Lung (tissue), 12 donors: Measurements from ENCODE around the gene FAM83E. TPM values are rescaled to one million over a fixed set of nuclear protein-coding genes. Genes with fewer than 3 reads are reported as not detected.

Experiments
- ATAC-seq: fragments of 200-7000 bp; cut with Tn5 transposase; one replicate; pipeline ENCODE4 v1.9.1; 2020; ENCODE audit warnings: moderate number of reproducible peaks; ENCODE audit not compliant: insufficient read depth, low FRiP score
- DNase-seq, 3 donors: peaks; one replicate each; pipeline ENCODE4 v3.0.0-alpha.2; 2013 to 2017
- H3K27ac ChIP-seq, 2 donors: one replicate each; pipeline ENCODE4 v1.5.1; 2013; ENCODE audit warnings: mild to moderate bottlenecking in 2 of 2, moderate library complexity in 2 of 2, control low read depth in 1 of 2, inconsistent platforms in 1 of 2, low read depth in 1 of 2, low read length in 1 of 2
- H3K27me3 ChIP-seq, 3 donors: one replicate each; pipeline ENCODE4 v1.5.1; 2013; ENCODE audit warnings: low read length in 2 of 3; ENCODE audit not compliant: control insufficient read depth in 3 of 3, insufficient read depth in 3 of 3
- H3K36me3 ChIP-seq, 4 donors: one replicate each; pipeline ENCODE4 v1.5.1; 2013; ENCODE audit warnings: low read length in 4 of 4, mild to moderate bottlenecking in 1 of 4, moderate library complexity in 1 of 4; ENCODE audit not compliant: control insufficient read depth in 4 of 4, insufficient read depth in 4 of 4
- H3K4me1 ChIP-seq, 5 donors: one replicate each; pipeline ENCODE4 v1.5.1; 2013; ENCODE audit warnings: low read length in 5 of 5, mild to moderate bottlenecking in 2 of 5, moderate library complexity in 1 of 5; ENCODE audit not compliant: control insufficient read depth in 5 of 5, insufficient read depth in 5 of 5
- H3K4me3 ChIP-seq: one replicate; pipeline ENCODE4 v1.5.1; 2013; ENCODE audit warnings: mild to moderate bottlenecking, control low read depth, moderate library complexity
- H3K9ac ChIP-seq, 2 donors: one replicate each; pipeline ENCODE4 v1.5.1; 2013; ENCODE audit warnings: low read length in 2 of 2, control low read depth in 1 of 2; ENCODE audit not compliant: insufficient read depth in 1 of 2
- H3K9me3 ChIP-seq, 4 donors: one replicate each; pipeline ENCODE4 v1.5.1; 2013; ENCODE audit warnings: low read length in 3 of 4, mild to moderate bottlenecking in 1 of 4, moderate library complexity in 1 of 4; ENCODE audit not compliant: control insufficient read depth in 4 of 4, insufficient read depth in 3 of 4
- CTCF ChIP-seq: IDR thresholded peaks from 2 replicates; pipeline ENCODE4 v1.5.1; 2012; ENCODE audit warnings: mild to moderate bottlenecking; ENCODE audit errors: control extremely low read depth, extremely low read depth
- WGBS, 2 donors: extraction: QIAGEN DNeasy Blood & Tissue Kit; methylation state at CpG; one replicate each; pipeline ENCODE4 v1.1.7; 2013; 5-methylcytosine and 5-hydroxymethylcytosine counted together
- polyA plus RNA-seq, 2 donors: library from polyadenylated mRNA; stranded (reverse); fragments of 200-250 nt; gene quantifications; one replicate each; pipeline ENCODE4 v1.2.1, GENCODE V29; 2013
- total RNA-seq, 2 donors: library from RNA; depleted of rRNA in 1 of 2; stranded (reverse); fragments of >200 nt in 1 of 2; gene quantifications; one replicate each; pipeline ENCODE4 v1.2.1, GENCODE V29; 2014 to 2021
- donor health status: control.
- donor health status: control.
- donor health status: Bipolar disorder and iron deficiency.
- donor health status: healthy.
- donor health status: DM: yes; HTN: yes; CAD: no.

Gene FAM83E
- total and polyA plus RNA-seq, 4 donors, result 22.2 to 43.8 (median 36.7) TPM

GRCh38 chr19:48598996-48599700 lies 15.7 kb downstream of the FAM83E start:
- Histone ChIP-seq H3K36me3 (no peaks in the 10 kb centered on the region), H3K4me3 (no peak overlapping the region), H3K4me1 (no peaks in the 10 kb centered on the region), H3K9ac (no peak overlapping the region), H3K27me3 (no peaks in the 10 kb centered on the region), H3K9me3 (no peaks in the 10 kb centered on the region), H3K27ac (no peak overlapping the region)
- ATAC-seq, result no peak
- no peak for TF ChIP-seq CTCF
- WGBS, 2 donors, result 75 to 79% methylated on average over 30 of the region's 30 CpGs
- no peak for DNase-seq

GRCh38 chr19:48596679-48597465 lies 18.0 kb downstream of the FAM83E start:
- H3K27ac ChIP-seq, result no peak overlapping the region
- WGBS, 2 donors, result 73 to 76% methylated on average over 37 to 39 of the region's 39 CpGs
- ATAC-seq, result no peak

GRCh38 chr19:48596237-48596636 lies 18.6 kb downstream of the FAM83E start:
- TF ChIP-seq CTCF, result no peak
- 89% methylated on average over 4 of the region's 4 CpGs for WGBS, 2 donors
- no peak overlapping the region for H3K27ac ChIP-seq
- ATAC-seq, result no peak
- H3K4me3 ChIP-seq, result no peak overlapping the region
- H3K9ac ChIP-seq, result no peak overlapping the region
- no peaks in the 10 kb centered on the region for H3K27me3 ChIP-seq
- no peaks in the 10 kb centered on the region for H3K9me3 ChIP-seq
- H3K4me1 ChIP-seq, result no peaks in the 10 kb centered on the region
- no peak for DNase-seq
- H3K36me3 ChIP-seq, result no peaks in the 10 kb centered on the region

More at GRCh38 chr19:48596679-48597465, 18.0 kb downstream of the FAM83E start:
- no peak overlapping the region for H3K9ac ChIP-seq
- no peak overlapping the region for H3K4me3 ChIP-seq
- H3K9me3 ChIP-seq, result no peaks in the 10 kb centered on the region
- no peaks in the 10 kb centered on the region for H3K36me3 ChIP-seq
- no peak for DNase-seq
- no peak for TF ChIP-seq CTCF
- no peaks in the 10 kb centered on the region for H3K4me1 ChIP-seq
- H3K27me3 ChIP-seq, result no peaks in the 10 kb centered on the region
